ENCODE measurements around the gene DQX1. TPM values are rescaled to one million over a fixed set of nuclear protein-coding genes. Genes with fewer than 3 reads are reported as not detected.

Gene DQX1
- total and polyA plus RNA-seq, 9 of the 15 experiments (the other 6 are each of a cell fraction or from before 2014, with no cell fraction given) = 0.04 to 0.38 (median 0.18) TPM; not detected in 1

DNA sequence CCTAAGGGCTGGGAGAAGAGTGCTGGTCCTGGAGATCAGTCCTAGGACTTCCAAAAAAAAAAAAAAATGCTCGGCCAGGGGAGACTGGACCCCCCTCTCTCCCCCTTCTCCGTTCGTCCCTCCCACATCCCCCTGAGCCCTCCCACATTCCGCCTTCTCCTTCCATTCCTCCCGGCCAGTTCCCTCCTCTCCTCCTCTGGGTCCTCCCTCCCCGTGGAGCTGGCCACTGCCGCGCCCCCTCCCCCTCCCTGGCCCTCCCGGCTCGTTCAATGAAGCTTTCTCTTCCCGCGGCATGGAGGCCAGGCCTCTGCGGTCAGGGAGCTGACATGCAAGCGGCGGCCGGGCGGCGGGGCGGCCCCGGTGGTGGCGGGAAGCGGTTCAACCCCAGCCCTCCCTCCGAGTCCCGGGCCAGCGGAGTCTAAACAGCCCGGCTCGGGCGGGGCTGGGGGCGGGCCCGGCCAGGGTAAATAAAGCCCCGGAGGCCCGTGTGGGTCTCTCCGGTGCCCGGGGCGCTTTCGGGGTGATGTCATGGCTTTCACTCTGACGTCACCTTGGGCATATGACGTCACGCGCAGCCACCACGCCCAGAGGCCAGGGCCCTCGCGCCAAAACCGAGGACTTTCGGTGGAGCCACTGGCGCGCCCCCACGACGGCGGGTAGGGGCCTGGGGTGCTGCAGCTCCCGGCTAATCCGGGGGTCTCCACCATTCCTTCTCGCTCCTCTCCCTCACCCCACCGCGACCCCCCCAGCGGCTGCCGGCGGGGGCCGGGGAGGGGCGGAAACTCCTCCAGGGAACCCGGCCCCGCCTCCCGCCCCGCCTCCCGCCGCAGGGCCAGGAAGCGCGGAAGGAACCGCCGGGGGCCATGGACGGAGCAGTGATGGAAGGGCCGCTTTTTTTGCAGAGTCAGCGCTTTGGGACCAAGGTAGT is 28.1 kb upstream of the DQX1 start, which contains the start of the genes DOK1 and LOXL3 (continued):
- TF ChIP-seq, protein P1, sequence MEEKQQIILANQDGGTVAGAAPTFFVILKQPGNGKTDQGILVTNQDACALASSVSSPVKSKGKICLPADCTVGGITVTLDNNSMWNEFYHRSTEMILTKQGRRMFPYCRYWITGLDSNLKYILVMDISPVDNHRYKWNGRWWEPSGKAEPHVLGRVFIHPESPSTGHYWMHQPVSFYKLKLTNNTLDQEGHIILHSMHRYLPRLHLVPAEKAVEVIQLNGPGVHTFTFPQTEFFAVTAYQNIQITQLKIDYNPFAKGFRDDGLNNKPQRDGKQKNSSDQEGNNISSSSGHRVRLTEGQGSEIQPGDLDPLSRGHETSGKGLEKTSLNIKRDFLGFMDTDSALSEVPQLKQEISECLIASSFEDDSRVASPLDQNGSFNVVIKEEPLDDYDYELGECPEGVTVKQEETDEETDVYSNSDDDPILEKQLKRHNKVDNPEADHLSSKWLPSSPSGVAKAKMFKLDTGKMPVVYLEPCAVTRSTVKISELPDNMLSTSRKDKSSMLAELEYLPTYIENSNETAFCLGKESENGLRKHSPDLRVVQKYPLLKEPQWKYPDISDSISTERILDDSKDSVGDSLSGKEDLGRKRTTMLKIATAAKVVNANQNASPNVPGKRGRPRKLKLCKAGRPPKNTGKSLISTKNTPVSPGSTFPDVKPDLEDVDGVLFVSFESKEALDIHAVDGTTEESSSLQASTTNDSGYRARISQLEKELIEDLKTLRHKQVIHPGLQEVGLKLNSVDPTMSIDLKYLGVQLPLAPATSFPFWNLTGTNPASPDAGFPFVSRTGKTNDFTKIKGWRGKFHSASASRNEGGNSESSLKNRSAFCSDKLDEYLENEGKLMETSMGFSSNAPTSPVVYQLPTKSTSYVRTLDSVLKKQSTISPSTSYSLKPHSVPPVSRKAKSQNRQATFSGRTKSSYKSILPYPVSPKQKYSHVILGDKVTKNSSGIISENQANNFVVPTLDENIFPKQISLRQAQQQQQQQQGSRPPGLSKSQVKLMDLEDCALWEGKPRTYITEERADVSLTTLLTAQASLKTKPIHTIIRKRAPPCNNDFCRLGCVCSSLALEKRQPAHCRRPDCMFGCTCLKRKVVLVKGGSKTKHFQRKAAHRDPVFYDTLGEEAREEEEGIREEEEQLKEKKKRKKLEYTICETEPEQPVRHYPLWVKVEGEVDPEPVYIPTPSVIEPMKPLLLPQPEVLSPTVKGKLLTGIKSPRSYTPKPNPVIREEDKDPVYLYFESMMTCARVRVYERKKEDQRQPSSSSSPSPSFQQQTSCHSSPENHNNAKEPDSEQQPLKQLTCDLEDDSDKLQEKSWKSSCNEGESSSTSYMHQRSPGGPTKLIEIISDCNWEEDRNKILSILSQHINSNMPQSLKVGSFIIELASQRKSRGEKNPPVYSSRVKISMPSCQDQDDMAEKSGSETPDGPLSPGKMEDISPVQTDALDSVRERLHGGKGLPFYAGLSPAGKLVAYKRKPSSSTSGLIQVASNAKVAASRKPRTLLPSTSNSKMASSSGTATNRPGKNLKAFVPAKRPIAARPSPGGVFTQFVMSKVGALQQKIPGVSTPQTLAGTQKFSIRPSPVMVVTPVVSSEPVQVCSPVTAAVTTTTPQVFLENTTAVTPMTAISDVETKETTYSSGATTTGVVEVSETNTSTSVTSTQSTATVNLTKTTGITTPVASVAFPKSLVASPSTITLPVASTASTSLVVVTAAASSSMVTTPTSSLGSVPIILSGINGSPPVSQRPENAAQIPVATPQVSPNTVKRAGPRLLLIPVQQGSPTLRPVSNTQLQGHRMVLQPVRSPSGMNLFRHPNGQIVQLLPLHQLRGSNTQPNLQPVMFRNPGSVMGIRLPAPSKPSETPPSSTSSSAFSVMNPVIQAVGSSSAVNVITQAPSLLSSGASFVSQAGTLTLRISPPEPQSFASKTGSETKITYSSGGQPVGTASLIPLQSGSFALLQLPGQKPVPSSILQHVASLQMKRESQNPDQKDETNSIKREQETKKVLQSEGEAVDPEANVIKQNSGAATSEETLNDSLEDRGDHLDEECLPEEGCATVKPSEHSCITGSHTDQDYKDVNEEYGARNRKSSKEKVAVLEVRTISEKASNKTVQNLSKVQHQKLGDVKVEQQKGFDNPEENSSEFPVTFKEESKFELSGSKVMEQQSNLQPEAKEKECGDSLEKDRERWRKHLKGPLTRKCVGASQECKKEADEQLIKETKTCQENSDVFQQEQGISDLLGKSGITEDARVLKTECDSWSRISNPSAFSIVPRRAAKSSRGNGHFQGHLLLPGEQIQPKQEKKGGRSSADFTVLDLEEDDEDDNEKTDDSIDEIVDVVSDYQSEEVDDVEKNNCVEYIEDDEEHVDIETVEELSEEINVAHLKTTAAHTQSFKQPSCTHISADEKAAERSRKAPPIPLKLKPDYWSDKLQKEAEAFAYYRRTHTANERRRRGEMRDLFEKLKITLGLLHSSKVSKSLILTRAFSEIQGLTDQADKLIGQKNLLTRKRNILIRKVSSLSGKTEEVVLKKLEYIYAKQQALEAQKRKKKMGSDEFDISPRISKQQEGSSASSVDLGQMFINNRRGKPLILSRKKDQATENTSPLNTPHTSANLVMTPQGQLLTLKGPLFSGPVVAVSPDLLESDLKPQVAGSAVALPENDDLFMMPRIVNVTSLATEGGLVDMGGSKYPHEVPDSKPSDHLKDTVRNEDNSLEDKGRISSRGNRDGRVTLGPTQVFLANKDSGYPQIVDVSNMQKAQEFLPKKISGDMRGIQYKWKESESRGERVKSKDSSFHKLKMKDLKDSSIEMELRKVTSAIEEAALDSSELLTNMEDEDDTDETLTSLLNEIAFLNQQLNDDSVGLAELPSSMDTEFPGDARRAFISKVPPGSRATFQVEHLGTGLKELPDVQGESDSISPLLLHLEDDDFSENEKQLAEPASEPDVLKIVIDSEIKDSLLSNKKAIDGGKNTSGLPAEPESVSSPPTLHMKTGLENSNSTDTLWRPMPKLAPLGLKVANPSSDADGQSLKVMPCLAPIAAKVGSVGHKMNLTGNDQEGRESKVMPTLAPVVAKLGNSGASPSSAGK (IDR thresholded peaks at IDR 0.05) = peak; percentile 77
- TF ChIP-seq CHD2 (IDR thresholded peaks at IDR 0.05; ENCODE audit: low read depth, low read length) (0 out of 2 replicates have a peak, but pooled peaks have one; percentile 26), POLR3A (IDR thresholded peaks at IDR 0.05; ENCODE audit: borderline replicate concordance, extremely low read depth, insufficient read depth, insufficient read length) (no peak)
- TF ChIP-seq, protein P2, sequence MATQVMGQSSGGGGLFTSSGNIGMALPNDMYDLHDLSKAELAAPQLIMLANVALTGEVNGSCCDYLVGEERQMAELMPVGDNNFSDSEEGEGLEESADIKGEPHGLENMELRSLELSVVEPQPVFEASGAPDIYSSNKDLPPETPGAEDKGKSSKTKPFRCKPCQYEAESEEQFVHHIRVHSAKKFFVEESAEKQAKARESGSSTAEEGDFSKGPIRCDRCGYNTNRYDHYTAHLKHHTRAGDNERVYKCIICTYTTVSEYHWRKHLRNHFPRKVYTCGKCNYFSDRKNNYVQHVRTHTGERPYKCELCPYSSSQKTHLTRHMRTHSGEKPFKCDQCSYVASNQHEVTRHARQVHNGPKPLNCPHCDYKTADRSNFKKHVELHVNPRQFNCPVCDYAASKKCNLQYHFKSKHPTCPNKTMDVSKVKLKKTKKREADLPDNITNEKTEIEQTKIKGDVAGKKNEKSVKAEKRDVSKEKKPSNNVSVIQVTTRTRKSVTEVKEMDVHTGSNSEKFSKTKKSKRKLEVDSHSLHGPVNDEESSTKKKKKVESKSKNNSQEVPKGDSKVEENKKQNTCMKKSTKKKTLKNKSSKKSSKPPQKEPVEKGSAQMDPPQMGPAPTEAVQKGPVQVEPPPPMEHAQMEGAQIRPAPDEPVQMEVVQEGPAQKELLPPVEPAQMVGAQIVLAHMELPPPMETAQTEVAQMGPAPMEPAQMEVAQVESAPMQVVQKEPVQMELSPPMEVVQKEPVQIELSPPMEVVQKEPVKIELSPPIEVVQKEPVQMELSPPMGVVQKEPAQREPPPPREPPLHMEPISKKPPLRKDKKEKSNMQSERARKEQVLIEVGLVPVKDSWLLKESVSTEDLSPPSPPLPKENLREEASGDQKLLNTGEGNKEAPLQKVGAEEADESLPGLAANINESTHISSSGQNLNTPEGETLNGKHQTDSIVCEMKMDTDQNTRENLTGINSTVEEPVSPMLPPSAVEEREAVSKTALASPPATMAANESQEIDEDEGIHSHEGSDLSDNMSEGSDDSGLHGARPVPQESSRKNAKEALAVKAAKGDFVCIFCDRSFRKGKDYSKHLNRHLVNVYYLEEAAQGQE (IDR thresholded peaks at IDR 0.05; ENCODE audit: borderline replicate concordance) = no peak
- TF ChIP-seq, protein P2 (CRISPR knock-in tag; IDR thresholded peaks at IDR 0.05; ENCODE audit: low read depth) = 0 out of 2 replicates have a peak, but pooled peaks have one; percentile 27

Data from K562 (cell line).